AG09309 (cell line): ENCODE measurements around the gene ZDHHC11.
"Not testable (repeated sequence)": the region's sequence is repeated elsewhere in the genome, so short reads cannot be mapped to it uniquely, and the experiment has no call there.

Source experiments
- DNase-seq: peaks from one replicate; pipeline ENCODE4 v3.0.0-alpha.2; 2010; ENCODE audit warnings: low read depth
- H3K4me3 ChIP-seq: 2 replicates; pipeline ENCODE4 v1.5.1; 2011; ENCODE audit warnings: mild to moderate bottlenecking, low read depth, low read length, moderate library complexity; ENCODE audit not compliant: control insufficient read depth
- CTCF ChIP-seq: IDR thresholded peaks from 2 replicates; pipeline ENCODE4 v1.5.1; 2011; ENCODE audit warnings: mild to moderate bottlenecking, low read depth, low read length, inconsistent platforms; ENCODE audit not compliant: insufficient read depth, control insufficient read depth; ENCODE audit errors: missing control alignments

Gene ZDHHC11

GRCh38 chr5:776862-777711, 73.7 kb downstream of the ZDHHC11 start:
- no peak for DNase-seq
- H3K4me3 ChIP-seq, result no peak overlapping the region
- TF ChIP-seq CTCF, result no peak

- TF ChIP-seq CTCF, result no peak
- no peak for DNase-seq
- H3K4me3 ChIP-seq, result no peak overlapping the region
Observed at GRCh38 chr5:775961-776861, 74.6 kb downstream of the ZDHHC11 start.

GRCh38 chr5:775595-775960, 75.2 kb downstream of the ZDHHC11 start:
- DNase-seq, H3K4me3 ChIP-seq: not testable (repeated sequence)

- DNase-seq, H3K4me3 ChIP-seq: not testable (repeated sequence)
Observed at GRCh38 chr5:774854-775505, 75.8 kb downstream of the ZDHHC11 start.

- H3K4me3 ChIP-seq, DNase-seq: not testable (repeated sequence)
Observed at GRCh38 chr5:774304-774703, 76.5 kb downstream of the ZDHHC11 start.

GRCh38 chr5:773517-774264, 77.1 kb downstream of the ZDHHC11 start:
- DNase-seq, result no peak
- no peak overlapping the region for H3K4me3 ChIP-seq
- TF ChIP-seq CTCF, result no peak

- DNase-seq, H3K4me3 ChIP-seq: not testable (repeated sequence)
Observed at GRCh38 chr5:772931-773330, 77.9 kb downstream of the ZDHHC11 start.

GRCh38 chr5:772547-772890, 78.3 kb downstream of the ZDHHC11 start:
- not testable (repeated sequence) for DNase-seq, H3K4me3 ChIP-seq

- not testable (repeated sequence) for H3K4me3 ChIP-seq, DNase-seq
Observed at GRCh38 chr5:771841-772546, 78.8 kb downstream of the ZDHHC11 start.

- H3K4me3 ChIP-seq, DNase-seq: not testable (repeated sequence)
Observed at GRCh38 chr5:771087-771781, 79.6 kb downstream of the ZDHHC11 start.

- DNase-seq, H3K4me3 ChIP-seq: not testable (repeated sequence)
Observed at GRCh38 chr5:770585-770984, 80.2 kb downstream of the ZDHHC11 start.

GRCh38 chr5:769485-770145, 81.2 kb downstream of the ZDHHC11 start:
- not testable (repeated sequence) for DNase-seq, H3K4me3 ChIP-seq
